GM12875 (cell line): Measurements from ENCODE around the gene LSM4.

Source experiments
- H3K4me3 ChIP-seq: one replicate; pipeline ENCODE4 v1.5.1; 2011; ENCODE audit warnings: low read depth, low read length, control low read depth
- CTCF ChIP-seq: IDR thresholded peaks from 2 replicates; pipeline ENCODE4 v1.5.1; 2011; ENCODE audit warnings: low read depth, mild to moderate bottlenecking, control low read depth, inconsistent platforms, low read length, moderate library complexity, borderline replicate concordance; ENCODE audit not compliant: insufficient read depth

The LSM4 gene

GRCh38 chr19:18319591-18320135 is 3.2 kb downstream of the LSM4 start:
- no peak overlapping the region for H3K4me3 ChIP-seq
- no peak for TF ChIP-seq CTCF

- H3K4me3 ChIP-seq: no peak overlapping the region
- no peak for TF ChIP-seq CTCF
Observed at GRCh38 chr19:18317961-18318800, 4.7 kb downstream of the LSM4 start.

- TF ChIP-seq CTCF: no peak
- no peak overlapping the region for H3K4me3 ChIP-seq
Observed at GRCh38 chr19:18313398-18313797, 9.5 kb downstream of the LSM4 start.

GRCh38 chr19:18312092-18312534 is 10.8 kb downstream of the LSM4 start:
- TF ChIP-seq CTCF: no peak

GRCh38 chr19:18311502-18312091 is 11.3 kb downstream of the LSM4 start:
- no peak overlapping the region for H3K4me3 ChIP-seq
- no peak for TF ChIP-seq CTCF

More at GRCh38 chr19:18312092-18312534, 10.8 kb downstream of the LSM4 start:
- no peak overlapping the region for H3K4me3 ChIP-seq

- no peak overlapping the region for H3K4me3 ChIP-seq
- no peak for TF ChIP-seq CTCF
Observed at GRCh38 chr19:18310966-18311365, 11.9 kb downstream of the LSM4 start.
